Measurements from ENCODE around the gene ARFGAP1.

Gene ARFGAP1

GRCh38 chr20:63323357-63323981, 50.9 kb downstream of the ARFGAP1 start:
- TF ChIP-seq ZNF70 (CRISPR knock-in tag; IDR thresholded peaks at IDR 0.05) (no peak), TCF4 (CRISPR knock-in tag; IDR thresholded peaks at IDR 0.05; ENCODE audit: borderline replicate concordance) (no peak), ZC3H10 (CRISPR knock-in tag; IDR thresholded peaks at IDR 0.05) (no peak), CREB5 (CRISPR knock-in tag; IDR thresholded peaks at IDR 0.05; ENCODE audit: low read depth) (no peak), ZFP30 (CRISPR knock-in tag; IDR thresholded peaks at IDR 0.05) (no peak), GLIS3 (CRISPR knock-in tag; IDR thresholded peaks at IDR 0.05) (no peak)
- no peak for ATAC-seq

- TF ChIP-seq CSRNP3 (CRISPR knock-in tag; IDR thresholded peaks at IDR 0.05): no peak
- no peak for TF ChIP-seq CSDC2 (CRISPR knock-in tag; IDR thresholded peaks at IDR 0.05)
- no peak for TF ChIP-seq ZNF565 (CRISPR knock-in tag; conservative IDR thresholded peaks at IDR 0.05; ENCODE audit: low read depth)
- TF ChIP-seq ESRRG (CRISPR knock-in tag; IDR thresholded peaks at IDR 0.05): no peak
- no peak for TF ChIP-seq TSHZ2 (CRISPR knock-in tag; IDR thresholded peaks at IDR 0.05)
- TF ChIP-seq ZNF8 (CRISPR knock-in tag; IDR thresholded peaks at IDR 0.05): no peak
- TF ChIP-seq ZFP30 (CRISPR knock-in tag; IDR thresholded peaks at IDR 0.05): no peak
- no peak for ATAC-seq
Measured at GRCh38 chr20:63325021-63325471, 52.4 kb downstream of the ARFGAP1 start.

GRCh38 chr20:63325554-63326313, 53.1 kb downstream of the ARFGAP1 start:
- TF ChIP-seq TOX (CRISPR knock-in tag; IDR thresholded peaks at IDR 0.05; ENCODE audit: borderline replicate concordance) (no peak), ARNTL (CRISPR knock-in tag; IDR thresholded peaks at IDR 0.05; ENCODE audit: borderline replicate concordance, low read depth) (no peak), ZNF8 (CRISPR knock-in tag; IDR thresholded peaks at IDR 0.05) (no peak), ZNF565 (CRISPR knock-in tag; conservative IDR thresholded peaks at IDR 0.05; ENCODE audit: low read depth) (no peak), PPARA (CRISPR knock-in tag; IDR thresholded peaks at IDR 0.05; ENCODE audit: borderline replicate concordance) (no peak), ZNF70 (CRISPR knock-in tag; IDR thresholded peaks at IDR 0.05) (no peak), GLIS3 (CRISPR knock-in tag; IDR thresholded peaks at IDR 0.05) (no peak), POU6F1 (CRISPR knock-in tag; IDR thresholded peaks at IDR 0.05; ENCODE audit: borderline replicate concordance, low read depth) (no peak), ZFP30 (CRISPR knock-in tag; IDR thresholded peaks at IDR 0.05) (no peak), TCF4 (CRISPR knock-in tag; IDR thresholded peaks at IDR 0.05; ENCODE audit: borderline replicate concordance) (no peak), CSDC2 (CRISPR knock-in tag; IDR thresholded peaks at IDR 0.05) (no peak), ESRRG (CRISPR knock-in tag; IDR thresholded peaks at IDR 0.05) (no peak), ISL1 (CRISPR knock-in tag; IDR thresholded peaks at IDR 0.05) (no peak), BACH2 (CRISPR knock-in tag; IDR thresholded peaks at IDR 0.05; ENCODE audit: borderline replicate concordance) (no peak), SNAI2 (CRISPR knock-in tag; IDR thresholded peaks at IDR 0.05) (no peak), ZFP3 (CRISPR knock-in tag; IDR thresholded peaks at IDR 0.05) (no peak), PATZ1 (CRISPR knock-in tag; IDR thresholded peaks at IDR 0.05; ENCODE audit: borderline replicate concordance) (no peak)
- ATAC-seq: no peak
